Ureter (tissue), 1 donor: ENCODE data around the gene KMT5B. TPM values are rescaled to one million over a fixed set of nuclear protein-coding genes. Genes with fewer than 3 reads are reported as not detected.

Source experiments
- DNase-seq: peaks from one replicate; pipeline ENCODE4 v3.0.0-alpha.2; 2020; ENCODE audit warnings: low spot score
- total RNA-seq: library from RNA; stranded (reverse); gene quantifications from one replicate; pipeline ENCODE4 v1.2.4, GENCODE V29; 2023
- donor health status: DM: yes; HTN: yes; CAD: no.

The KMT5B gene
- total RNA-seq, 1 donor from 2014 or later: 67.6 TPM

DNA sequence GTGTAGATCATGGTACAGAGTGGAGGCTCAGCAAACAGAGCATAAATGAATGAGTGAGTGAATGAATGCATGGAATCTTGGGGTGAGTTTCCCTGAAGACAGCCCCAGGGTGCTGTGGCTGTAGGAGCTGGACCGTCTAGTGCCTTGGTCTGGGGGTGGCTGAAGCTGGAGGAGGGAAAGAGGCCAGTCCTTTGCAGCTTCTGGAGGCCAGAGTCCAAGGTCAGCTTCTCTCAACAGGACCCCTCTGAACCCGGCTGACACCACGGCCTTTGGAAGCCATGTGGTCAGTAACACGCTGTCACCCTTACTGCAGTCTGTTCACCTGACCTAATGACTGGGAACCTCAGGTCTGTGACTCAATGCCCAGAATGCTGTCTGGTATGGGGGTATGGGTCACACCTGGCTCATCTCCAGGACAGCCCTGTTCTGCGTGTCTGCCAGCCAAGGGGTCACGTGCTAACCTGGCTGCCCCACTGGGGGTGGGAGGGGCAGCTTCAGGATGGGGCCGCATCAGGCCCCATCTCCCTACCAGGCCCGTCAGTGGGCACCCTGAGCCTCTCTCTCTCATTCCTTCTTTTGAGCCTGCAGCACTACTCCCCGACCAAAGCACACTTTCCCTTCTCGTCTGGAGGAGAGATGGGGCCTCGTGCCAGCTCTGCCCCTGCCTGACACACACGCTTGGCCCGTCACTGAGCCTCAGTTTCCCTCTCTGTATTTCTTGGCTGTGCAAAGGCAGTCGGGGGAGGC, 67.8 kb downstream of the KMT5B start:
- peak; percentile 63 for DNase-seq

DNA sequence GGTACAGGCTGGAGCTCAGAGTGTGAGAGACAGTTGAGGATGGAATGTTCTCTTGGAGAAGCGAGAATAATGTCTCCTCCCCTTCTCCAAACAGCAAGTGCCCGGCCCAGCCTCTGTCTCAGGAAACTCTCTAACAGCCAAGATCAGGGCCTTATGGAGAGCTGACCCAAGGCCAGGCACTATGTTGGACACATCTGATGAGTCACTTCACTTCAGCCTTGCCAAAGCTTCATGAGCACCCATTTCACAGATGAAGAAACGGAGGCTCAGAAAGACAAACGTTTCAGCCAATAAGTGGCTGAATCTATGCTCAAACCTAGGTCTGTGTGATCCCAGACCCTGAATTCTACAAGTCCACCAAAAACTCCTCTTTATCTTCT, 69.8 kb downstream of the KMT5B start:
- no peak for DNase-seq

DNA sequence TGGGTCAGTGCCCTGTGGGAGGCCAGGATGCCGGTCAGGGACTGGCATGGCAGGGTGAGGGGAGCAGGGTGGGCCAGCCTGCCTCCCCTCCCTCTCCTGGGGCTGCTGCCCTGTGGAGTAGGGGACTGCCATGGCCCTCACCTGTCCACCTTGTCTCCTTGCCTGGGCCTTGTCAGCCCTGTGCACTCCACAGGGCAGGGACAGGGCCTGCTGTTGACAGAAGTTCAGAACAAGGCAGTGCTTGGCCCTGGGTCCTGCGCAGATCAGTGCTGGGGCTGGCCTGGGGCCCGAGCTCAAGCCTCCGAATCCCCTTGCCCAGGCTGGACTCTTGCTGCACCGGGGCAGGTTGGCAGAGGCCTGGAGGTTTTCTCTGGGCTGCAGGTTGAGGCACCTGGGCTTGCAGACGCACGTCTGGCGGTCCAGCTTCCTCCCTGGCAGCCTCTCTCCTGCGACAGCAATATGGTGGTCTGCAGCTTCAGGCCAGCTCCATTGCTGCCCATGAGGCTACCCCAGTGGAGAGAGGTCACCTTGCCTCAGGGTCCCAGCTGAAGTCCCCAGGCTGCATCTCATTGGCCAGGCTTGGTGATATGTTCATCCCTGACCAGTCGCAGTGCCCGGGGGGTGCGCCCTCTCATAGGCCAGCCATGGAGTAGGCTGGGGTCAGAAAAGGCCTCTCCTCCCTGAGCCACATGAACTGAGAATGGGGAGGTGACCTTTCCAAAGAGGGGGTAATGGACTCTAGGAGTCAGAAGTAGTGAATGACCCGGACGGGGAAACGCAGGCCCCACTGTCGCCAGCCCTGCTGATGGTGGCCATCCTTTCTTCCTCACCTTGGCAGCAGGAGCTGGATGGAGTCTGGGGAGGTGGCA, 70.4 kb downstream of the KMT5B start:
- no peak for DNase-seq

DNA sequence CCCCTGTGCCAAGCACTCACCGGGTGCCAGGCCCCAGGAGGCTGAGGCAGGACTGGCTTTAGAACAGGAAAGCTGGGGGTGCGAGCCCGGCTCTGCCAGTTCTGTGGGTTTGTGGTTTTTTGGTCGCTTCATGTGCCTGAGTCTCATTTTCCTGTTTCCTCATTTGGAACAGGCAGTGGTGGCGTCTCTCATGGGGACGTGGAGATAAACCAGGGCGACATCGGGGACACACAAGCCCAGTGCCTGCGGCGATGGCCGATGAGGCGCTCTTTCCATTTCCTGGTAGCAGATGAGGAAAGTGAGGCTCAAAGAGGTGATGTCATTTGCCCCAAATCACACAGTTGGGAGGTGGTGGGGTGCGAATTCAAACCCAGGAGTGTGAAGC, 71.1 kb downstream of the KMT5B start:
- DNase-seq: peak; percentile 68

DNA sequence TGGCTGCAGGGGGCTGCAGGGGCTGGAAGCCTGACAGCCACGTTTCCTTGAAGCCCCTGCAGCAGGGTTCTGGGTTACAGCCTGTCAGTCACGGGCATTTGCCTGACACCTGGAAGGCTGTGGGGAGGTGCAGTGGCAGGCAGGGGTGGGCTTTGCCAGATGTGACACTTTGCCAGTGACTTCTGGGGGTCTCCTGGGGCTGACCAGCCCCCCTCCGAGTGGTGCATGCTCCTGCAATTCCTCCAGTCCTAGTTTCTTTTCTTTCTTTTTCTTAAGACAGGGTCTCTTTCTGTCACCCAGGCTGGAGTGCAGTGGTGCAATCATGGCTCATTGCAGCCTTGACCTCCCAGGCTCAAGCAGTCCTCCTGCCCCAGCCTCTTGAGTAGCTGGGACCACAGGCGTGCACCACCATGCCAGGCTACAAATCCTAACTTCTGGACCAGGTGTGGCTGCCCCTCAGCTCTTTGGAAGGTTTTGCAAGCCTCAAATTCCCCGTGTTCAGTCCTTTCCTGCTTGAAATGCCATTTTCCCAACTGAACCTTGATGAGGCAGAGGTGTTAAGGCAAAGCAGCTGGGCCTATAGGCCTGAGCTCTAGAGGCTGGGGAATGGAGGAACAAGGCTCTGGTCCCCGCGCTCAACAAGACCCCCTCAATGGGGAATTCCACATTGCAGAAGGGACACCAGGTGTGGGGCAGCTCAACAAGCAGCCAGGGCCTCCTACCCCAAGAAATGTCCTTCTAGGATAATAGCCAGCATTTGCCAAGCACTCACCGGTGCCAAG, 71.7 kb downstream of the KMT5B start:
- no peak for DNase-seq

DNA sequence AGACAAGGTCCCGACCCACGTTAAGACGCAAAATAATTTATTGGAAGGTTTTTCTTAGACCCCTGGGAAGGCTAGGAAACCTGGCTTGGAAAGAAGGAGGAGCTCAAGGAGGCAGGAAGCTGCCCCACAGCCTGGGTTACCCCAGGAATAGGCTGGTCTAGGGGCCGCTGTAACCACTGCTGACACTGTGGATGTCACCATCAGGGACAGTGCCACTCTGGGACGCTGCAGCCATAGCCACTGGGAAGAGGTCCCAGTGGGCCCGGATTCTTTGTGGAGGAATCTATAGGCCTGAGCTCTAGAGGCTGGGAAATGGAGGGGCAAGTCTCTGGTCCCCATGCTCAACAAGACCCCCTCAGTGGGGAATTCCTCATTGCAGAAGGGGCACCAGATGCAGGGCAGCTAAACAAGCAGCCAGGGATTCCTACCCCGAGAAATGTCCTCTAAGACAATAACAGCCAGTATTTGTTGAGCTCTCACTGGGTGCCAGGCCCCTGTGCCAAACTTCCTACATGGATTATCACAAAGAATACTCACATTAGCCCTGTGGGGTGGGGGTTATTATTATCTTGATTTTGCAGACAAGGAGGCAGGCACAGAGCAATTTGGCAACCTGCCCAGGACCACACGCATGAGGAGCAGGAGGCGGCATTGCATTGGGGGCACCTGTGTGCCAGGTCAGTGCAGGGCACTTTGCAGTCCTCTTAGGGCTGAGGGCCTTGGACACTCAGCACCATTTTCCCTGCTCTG, 72.4 kb downstream of the KMT5B start:
- no peak for DNase-seq

DNA sequence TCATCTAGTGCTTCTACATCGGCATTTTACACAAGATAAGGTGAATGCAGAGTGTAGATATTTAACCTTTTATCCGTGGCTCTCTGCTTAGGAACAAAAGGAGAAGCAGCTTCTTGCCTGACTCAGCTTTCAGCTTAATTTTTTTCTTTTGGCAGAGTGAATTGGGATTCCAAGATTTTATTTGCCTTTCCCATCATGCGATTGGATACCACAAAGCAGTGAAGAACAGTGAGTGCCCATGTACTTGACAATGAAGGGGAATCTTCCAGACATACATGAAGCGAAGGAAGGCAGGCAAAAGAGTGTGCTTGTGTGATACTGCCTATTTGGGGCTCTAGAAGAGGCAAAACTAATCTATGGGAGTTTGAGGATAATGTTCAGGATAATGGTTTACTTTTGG, 74.9 kb downstream of the KMT5B start:
- no peak for DNase-seq

DNA sequence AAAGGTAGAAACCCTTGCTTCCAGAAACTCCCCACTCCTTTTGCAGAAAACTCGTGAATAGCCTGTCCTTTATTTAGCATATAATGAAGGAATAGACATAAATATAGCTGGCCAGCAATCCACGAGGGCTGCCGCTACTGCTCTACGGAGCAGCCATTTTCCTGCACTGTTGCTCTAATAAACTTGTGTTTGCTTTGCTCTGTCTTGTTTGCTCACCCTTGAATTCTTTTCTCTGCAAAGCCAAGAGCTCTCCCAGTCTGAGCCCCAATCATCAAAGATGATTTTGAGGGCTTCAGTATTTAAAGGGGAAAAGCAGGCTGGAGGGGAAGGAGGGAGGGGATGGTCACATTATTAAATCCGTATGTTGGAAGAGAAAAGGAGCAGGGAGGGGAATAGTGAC, 75.3 kb downstream of the KMT5B start:
- DNase-seq: no peak

DNA sequence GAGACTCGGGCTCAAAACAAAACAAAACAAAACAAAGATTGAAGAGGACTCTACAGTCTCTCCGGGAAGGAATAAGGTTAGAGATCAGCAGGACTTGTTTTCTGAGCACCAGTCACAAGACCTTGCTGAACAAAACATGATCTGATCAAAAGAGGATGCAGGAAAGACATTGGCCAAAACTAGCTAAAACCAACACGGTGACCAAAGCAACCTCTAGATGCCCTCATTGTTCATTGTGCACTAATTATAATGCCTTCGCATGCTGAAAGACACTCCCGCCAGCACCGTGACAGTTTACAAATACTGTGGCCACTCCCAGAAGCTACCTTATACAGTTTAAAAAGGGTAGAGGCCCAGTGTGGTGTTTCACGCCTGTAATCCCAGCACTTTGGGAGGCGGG, 76.2 kb downstream of the KMT5B start:
- DNase-seq: no peak

DNA sequence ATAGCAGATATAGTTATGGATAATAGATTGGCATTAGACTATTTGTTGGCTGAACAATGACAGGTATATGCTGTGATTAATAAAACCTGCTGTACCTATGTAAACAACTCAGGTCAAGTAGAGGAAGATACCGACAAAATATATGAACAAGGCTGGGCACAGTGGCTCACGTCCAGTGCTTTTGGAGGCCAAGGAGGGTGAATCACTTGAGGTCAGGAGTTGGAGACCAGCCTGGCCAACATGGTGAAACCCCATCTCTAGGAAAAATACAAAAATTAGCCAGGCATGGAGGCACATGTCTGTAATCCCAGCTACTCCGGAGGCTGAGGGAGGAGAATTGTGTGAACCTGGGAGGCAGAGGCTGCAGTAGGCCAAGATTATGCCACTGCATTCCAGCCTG, 77.9 kb downstream of the KMT5B start:
- no peak for DNase-seq

DNA sequence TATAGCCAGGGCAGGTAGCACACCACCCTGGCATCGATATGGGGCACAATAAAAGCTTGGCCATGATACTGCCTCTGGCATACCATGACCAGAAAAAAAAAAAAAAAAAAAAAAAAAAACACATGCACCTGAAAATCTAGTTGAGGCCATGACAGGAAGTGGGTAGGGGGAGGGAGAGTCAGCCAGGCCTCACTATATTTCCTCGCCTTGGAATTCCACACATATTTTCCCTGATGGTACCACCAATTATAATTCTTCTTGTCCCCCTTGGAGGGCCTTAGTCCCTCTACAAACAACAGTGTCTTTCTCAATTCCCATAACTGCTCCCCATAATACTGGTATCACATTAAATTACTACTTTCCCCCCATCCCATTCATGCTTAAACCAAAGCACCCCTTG, 79.3 kb downstream of the KMT5B start:
- no peak for DNase-seq

DNA sequence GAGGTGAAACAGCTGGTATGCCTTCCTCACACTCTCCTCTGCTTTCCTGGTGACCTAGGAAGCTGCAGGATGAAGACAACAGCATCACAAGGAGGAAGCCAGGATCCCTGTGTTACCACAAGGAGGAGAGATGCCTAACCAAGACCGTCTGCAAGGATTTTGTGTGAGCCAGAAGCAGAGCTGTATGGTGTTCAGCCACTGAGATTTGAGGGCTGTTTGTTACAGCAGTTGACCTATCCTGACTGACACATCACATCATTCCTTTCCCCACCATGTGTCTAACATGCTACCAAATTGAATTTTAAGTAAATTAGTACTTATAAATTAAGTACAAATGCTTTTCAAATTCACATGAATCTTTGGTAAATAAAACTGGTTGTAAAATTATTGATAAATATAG, 83.0 kb downstream of the KMT5B start:
- no peak for DNase-seq

DNA sequence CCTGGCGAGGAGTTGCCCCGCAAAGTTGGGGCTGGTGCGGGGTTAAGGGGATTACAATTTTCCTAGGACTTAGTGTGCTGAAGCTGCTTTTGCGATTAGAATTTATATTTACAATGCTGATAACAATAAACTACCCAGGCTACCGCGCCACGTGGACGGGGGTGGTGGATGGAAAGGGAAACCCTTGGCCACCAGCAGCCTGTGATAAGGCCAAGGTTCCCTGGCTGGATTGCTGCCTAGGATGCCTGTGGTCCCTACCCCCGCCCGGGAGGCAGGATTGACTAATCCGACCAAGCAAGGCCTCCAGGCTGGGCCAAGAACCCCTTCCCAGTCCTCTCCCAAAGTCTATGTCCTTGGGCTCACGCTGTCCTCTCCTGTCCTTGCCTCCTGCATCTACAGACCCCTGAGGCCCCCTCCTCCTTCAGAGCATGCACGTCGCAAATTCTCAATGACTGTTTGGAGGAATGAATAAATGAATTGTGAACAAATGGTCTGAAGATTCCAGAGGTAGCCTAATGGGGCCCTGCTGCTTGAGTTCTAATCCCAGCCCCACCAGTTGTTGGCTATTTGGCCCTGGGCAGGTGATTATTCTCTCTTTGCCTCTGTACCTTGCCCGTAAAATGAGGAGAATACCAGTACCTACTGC, 84.3 kb downstream of the KMT5B start:
- DNase-seq: peak; percentile 77

DNA sequence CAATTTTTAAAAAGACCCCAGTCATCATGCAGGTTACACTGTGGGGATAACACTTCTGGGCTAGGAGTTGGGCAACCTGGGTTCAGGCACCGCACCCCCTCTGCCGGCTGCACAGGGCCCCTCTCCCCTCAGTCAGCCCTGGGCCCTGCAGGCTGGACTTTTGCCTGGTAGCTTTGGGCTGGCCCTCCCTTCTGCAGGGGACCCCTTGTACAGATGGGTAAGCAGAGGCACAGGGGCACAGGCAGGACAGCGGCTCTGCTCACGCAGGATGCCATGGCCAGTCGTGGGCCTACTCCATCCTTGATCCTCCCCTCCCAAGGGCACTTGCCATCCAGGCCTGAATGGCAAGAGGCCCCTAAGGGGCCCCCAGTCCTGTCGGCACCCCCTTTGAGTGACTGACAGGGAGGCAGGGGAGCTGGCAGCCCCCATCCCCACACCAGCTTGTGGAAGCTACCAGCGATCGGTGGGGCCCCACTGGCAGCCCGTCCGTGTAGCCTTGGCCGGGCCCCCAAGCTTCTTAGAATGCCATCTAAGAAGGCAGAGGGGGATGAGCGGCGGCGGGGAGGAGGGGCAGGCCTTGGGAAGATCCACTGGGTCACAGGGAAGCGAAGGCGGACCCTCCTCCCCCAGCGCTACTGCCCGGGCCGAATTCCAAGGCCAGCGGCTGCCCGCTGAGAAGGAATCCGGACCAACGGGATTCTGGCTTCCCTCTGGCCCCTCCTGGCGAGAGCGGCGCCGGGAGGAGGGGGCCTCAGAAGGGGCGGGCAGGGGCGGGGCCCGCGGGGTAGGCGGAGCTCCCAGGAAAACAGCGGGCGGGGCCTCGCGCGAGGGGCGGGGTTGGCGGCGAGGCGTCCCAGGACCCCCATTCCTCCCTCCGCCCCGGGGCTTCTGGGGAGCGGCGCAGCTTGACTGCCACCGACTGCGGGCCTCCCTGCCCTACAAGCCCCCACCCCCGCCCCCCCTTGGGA, 85.1 kb downstream of the KMT5B start:
- DNase-seq: peak; percentile 71

DNA sequence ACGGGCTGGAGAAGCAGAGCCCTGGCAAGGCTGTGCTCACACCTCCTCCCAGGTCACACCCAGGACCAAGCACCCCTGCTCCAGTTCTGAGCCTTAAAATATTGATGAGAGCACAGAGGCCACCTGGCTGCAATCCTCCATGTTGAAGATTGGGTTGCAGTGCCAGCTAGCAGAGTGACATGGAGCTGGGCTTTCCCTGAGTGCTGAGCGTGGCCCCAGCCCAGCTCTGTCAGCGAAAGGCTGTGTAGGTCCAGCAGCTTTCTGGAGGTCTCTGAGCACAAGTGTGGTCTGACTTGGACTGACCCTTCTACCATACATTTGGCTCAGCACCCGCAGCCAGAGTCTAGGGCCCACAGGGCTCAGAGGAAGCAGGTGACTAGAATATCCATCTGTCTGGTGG, 87.9 kb downstream of the KMT5B start:
- no peak for DNase-seq

DNA sequence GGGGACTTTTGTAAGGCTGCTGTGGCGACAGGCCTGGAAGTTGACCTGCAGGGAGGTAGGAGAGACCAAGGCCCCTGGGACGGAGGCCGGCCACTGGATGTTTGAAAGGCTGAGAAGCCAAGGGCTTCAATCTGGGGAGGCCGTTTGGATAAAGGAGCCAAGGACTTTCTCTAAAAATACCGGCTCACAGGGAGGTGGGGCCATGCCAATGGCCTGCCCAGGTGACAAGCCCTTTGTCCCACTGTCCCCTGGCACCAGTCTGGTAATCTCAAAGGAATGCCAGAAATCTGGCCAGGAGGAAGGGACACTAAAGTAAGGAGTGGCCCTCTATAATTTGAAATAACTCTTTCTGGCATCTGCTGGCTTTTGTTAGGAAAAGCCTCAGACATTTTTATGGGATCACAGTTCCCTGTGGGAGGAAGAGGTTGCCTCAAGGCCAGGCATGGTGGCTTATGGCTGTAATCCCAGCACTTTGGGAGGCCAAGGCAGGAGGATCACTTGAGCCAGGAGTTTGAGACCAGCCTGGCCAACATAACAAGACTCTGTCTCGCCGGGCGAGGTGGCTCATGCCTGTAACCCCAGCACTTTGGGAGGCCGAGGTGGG, 90.1 kb downstream of the KMT5B start:
- DNase-seq: no peak

DNA sequence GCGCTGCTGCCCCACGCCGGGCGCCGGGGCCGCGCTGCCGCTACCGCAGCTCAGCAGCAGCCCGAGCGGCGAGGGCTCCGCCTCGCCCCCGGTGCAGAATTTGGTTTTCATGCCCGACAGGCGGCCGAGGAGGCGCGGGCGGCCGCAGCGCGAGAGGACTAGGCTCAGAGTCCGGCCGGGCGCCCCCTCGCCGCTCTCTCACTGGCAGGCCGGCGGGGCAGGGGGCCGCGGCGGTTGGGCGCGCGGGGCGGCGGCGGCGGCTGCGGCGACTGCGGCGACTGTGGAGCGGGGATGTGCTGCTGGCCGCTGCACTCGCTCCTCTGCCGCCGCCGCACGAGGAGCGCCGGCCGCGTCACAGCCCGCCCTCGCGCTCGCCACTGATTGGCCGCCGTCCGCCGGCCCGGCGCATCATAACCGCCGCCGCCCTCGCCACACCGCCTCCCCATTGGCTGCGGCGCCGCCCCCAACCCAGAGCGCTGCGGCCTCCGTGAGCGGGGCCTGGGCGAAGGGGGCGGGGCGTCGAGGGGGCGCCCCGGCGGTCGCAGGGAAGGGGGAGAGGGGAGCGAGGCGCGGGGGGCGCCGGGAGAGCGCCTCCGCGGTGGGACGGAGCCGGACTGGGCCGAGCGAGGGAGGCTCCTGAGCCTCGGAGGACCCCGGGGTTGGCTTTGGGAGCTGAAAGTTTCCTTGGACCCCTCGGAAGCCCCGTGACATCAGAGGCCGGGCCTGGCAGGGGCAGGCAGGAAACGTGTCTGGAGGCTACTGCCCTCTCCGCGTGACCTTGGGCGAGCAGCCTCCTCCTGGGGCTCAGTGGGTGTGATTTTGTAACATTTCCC, 91.8 kb downstream of the KMT5B start, which contains the start of gene CHKA:
Gene CHKA, minus strand, starts transcription at position 322 of the 833 bp plus-strand sequence. Its CDS starts 211 bp downstream, at position 111.
- DNase-seq: peak; percentile 94

DNA sequence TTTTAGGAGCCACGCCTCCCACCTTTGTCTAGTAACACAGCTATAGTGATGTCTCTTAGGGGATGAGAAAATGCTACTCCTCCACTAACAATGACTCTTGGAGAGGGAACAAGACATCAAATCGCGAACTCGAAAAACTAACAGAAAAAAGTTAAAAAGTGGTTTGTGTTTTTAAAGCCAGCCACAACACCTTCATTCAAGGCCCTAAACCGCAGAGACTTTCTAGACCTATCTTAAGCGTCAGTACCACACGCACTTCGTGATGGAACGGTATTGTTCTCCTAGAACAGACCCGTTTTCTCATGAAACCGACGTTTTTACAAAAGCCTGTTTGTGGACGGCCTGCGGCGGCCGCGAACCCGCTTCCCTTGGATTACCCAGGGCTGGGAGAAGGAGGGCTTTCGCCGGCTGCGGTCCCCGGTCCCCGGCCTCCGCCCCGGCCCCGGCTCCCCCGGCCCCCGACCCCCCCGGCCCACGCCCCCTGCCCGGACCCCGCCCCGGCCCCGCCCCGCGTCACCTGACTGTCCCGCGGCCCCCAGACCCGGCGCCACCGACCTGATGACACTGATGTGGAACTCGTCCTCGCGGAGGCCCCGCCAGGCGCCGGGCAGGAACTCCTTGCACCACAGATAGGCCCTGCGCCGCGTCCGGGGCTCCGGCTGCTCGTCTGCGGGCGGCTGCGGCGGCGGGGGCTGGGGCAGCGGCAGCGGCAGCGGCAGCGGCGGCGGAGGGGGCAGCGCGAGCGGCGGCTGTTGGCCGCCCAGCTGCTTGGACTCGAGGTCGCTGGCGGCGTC, 92.6 kb downstream of the KMT5B start:
- peak; percentile 67 for DNase-seq
